Gastrocnemius medialis (tissue), 4 donors: Measurements from ENCODE around the gene NAB2.

ENCODE experiments used
- CTCF ChIP-seq, 5 experiments: fragments of 450-650 bp in 3 of 5; fragments of 200-600 bp in 2 of 5; sonication (generic) in 2 of 5; IDR thresholded peaks in 4 of 5; conservative IDR thresholded peaks in 1 of 5; 1 replicate in 4 of 5; 2 replicates in 1 of 5; pipeline ENCODE4 v1.5.1; 2016 to 2019; ENCODE audit warnings: antibody characterized with exemption in 5 of 5, mild to moderate bottlenecking in 3 of 5, moderate library complexity in 3 of 5
- POLR2A ChIP-seq, 2 donors: fragments of 450-650 bp; IDR thresholded peaks; one replicate each; pipeline ENCODE4 v1.6.1; 2017; ENCODE audit warnings: antibody characterized with exemption in 2 of 2, mild to moderate bottlenecking in 2 of 2, moderate library complexity in 2 of 2

GRCh38 chr12:57094208-57095160 lies 5.6 kb downstream of the NAB2 start:
- TF ChIP-seq CTCF (IDR thresholded peaks at IDR 0.05 in 4 of 5, conservative IDR thresholded peaks at IDR 0.05 in 1 of 5) (no peak), POLR2A (IDR thresholded peaks at IDR 0.05) (no peak)
